ENCODE measurements around the gene CMTM7. TPM values are rescaled to one million over a fixed set of nuclear protein-coding genes. Genes with fewer than 3 reads are reported as not detected.

CMTM7 gene
- total RNA-seq, 6 experiments from 2014 or later, result 10.1 to 17.7 (median 15.7) TPM

DNA sequence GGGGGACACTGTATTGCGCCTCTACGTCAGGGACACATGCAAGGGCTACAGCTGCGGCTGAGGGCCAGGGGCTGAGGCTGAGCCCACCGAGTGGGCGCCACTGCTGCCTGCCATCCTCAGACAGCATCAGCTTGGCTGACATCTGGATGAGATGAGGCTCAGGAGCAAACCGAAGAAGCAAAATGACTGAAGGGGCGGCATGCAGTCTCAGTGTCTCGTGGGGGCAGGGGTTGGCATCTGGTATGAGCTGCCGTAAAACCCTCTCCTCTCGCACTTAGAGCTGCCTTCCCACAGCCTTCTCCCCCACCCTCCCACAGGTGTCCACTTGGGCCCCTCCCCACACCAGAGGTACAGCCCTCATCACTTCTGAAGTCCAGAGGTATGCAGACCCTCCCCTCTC is 24.2 kb upstream of the CMTM7 start:
- no peak overlapping the region for H3K27ac Mint-ChIP-seq
- H3K9me3 Mint-ChIP-seq, result no peaks in the 10 kb centered on the region
- H3K4me1 Mint-ChIP-seq (ENCODE audit: low read depth), result no peaks in the 10 kb centered on the region
- DNase-seq, result no peak
- H3K36me3 Mint-ChIP-seq (ENCODE audit: low read depth), result no peaks in the 10 kb centered on the region
- TF ChIP-seq, protein P1, sequence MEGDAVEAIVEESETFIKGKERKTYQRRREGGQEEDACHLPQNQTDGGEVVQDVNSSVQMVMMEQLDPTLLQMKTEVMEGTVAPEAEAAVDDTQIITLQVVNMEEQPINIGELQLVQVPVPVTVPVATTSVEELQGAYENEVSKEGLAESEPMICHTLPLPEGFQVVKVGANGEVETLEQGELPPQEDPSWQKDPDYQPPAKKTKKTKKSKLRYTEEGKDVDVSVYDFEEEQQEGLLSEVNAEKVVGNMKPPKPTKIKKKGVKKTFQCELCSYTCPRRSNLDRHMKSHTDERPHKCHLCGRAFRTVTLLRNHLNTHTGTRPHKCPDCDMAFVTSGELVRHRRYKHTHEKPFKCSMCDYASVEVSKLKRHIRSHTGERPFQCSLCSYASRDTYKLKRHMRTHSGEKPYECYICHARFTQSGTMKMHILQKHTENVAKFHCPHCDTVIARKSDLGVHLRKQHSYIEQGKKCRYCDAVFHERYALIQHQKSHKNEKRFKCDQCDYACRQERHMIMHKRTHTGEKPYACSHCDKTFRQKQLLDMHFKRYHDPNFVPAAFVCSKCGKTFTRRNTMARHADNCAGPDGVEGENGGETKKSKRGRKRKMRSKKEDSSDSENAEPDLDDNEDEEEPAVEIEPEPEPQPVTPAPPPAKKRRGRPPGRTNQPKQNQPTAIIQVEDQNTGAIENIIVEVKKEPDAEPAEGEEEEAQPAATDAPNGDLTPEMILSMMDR (IDR thresholded peaks at IDR 0.05), result no peak
- peaks cover 32% of the 10 kb centered on the region for H3K27me3 Mint-ChIP-seq (ENCODE audit: insufficient read depth)
- no peak overlapping the region for H3K4me3 Mint-ChIP-seq

DNA sequence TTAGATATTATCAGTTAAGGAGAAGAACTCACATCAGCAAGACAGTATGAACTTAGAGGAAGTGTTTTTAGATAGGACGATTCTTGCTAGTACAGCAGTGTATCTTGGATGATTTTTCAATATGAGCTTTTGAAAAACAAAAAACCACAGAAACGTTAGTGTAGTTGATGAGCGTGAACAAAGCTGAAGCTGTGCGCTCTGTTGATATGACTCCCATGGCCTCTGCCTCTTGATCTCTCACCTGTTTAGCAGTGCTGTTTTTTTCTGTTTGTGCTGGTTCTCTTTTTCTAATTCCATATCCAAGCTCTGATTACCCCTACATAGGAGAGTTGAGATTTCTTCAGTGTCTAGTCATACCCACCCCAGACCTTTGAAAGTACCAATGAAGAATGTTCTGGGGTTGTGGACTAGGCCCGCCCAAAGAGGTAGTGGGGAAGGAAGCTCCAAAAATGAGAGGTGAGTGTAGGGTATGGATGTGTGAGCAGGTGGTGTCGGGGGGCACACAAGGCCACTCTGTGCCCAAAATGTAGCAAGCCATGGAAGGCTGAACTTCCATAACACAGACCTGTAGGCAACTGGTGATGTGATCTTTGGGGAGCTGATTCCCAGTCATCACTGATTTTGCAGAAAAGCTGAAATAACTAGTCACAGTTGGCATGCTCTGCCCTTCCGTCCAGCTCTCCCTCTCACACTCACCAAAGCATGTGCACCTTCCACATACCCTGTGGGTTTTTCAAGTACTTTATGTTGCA is 20.0 kb upstream of the CMTM7 start:
- H3K27me3 Mint-ChIP-seq (ENCODE audit: insufficient read depth), result peaks cover 18% of the 10 kb centered on the region
- no peaks in the 10 kb centered on the region for H3K36me3 Mint-ChIP-seq (ENCODE audit: low read depth)
- H3K4me3 Mint-ChIP-seq, result no peak overlapping the region
- TF ChIP-seq, protein P1 (IDR thresholded peaks at IDR 0.05), result no peak
- no peak overlapping the region for H3K27ac Mint-ChIP-seq
- DNase-seq, result no peak
- peaks cover 4% of the 10 kb centered on the region; the same call in 1 of the 2 replicates for H3K4me1 Mint-ChIP-seq (ENCODE audit: low read depth)
- H3K9me3 Mint-ChIP-seq, result no peaks in the 10 kb centered on the region

DNA sequence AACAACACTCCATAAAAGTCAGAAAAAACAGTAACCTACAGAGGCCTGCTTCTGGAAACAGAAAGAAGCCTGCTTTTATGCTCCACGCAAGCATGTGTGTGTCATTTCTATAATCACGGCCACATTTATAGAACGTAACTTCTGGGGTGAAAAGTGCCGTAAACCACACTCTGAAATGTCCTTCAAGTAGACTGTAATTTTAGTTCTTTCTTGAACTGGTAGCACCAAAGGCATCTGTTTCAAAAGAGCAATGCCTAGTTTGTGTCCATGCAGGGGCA is 19.5 kb upstream of the CMTM7 start:
- H3K27me3 Mint-ChIP-seq (ENCODE audit: insufficient read depth), result peaks cover 15% of the 10 kb centered on the region
- no peaks in the 10 kb centered on the region for H3K9me3 Mint-ChIP-seq
- TF ChIP-seq, protein P1 (IDR thresholded peaks at IDR 0.05), result no peak
- no peak overlapping the region for H3K27ac Mint-ChIP-seq
- peaks cover 4% of the 10 kb centered on the region; the same call in 1 of the 2 replicates for H3K4me1 Mint-ChIP-seq (ENCODE audit: low read depth)
- no peaks in the 10 kb centered on the region for H3K36me3 Mint-ChIP-seq (ENCODE audit: low read depth)
- no peak overlapping the region for H3K4me3 Mint-ChIP-seq
- no peak for DNase-seq

DNA sequence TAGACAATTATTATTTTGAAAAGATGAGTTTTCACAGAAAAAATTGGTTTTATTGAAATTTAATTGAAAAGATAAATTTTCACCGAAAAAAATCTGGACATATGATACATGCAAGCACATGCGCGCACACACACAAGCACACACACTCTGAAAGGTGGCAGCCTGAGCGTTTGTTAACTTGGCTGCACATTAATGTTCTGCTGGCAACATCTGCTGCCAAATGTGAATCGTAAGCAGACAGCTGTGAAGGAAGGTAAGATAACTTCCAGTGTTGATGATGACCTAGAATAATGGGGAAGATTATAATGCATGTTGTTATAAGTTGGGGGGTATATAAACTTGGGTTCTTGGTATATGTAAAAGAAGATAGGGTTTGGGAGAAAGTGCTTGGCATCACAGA is 18.4 kb upstream of the CMTM7 start:
- Mint-ChIP-seq H3K27ac (no peak overlapping the region), H3K36me3 (ENCODE audit: low read depth) (no peaks in the 10 kb centered on the region), H3K9me3 (no peaks in the 10 kb centered on the region), H3K4me3 (no peak overlapping the region), H3K4me1 (ENCODE audit: low read depth) (peaks cover 4% of the 10 kb centered on the region; the same call in 1 of the 2 replicates), H3K27me3 (ENCODE audit: insufficient read depth) (peaks cover 21% of the 10 kb centered on the region)
- DNase-seq, result no peak
- TF ChIP-seq, protein P1 (IDR thresholded peaks at IDR 0.05), result no peak

DNA sequence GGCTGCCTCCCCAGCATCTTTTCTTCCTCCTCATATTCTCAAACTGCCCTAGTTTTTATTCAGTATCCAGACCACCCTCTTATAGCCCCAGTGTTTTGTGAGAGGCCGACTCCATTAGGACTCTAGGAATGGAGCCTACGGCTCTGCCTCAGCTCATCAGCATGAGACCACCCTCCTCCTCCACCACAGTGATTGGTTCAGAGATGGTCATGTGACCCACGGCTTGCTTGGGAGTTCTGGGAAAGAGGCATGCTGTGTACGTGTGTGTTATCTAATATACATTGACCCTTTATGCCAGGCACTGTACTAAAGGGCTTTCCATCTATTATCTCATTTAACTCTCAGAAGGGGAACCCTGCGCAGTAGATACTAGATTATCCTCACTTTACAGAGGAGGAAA is 17.8 kb upstream of the CMTM7 start:
- Mint-ChIP-seq H3K4me3 (no peak overlapping the region), H3K27me3 (ENCODE audit: insufficient read depth) (peaks cover 23% of the 10 kb centered on the region), H3K27ac (no peak overlapping the region), H3K9me3 (no peaks in the 10 kb centered on the region), H3K36me3 (ENCODE audit: low read depth) (no peaks in the 10 kb centered on the region), H3K4me1 (ENCODE audit: low read depth) (peaks cover 4% of the 10 kb centered on the region; the same call in 1 of the 2 replicates)
- TF ChIP-seq, protein P1 (IDR thresholded peaks at IDR 0.05), result no peak
- no peak for DNase-seq

Data from HFFc6 (cell line).